NK-92 (cell line): ENCODE measurements around the gene MYOZ1.
"Not testable (repeated sequence)": the region's sequence is repeated elsewhere in the genome, so short reads cannot be mapped to it uniquely, and the experiment has no call there.

Experiments
- DNase-seq: peaks from one replicate; lab custom pipeline; 2025; ENCODE audit not compliant: unreplicated experiment; lab: John Stamatoyannopoulos, UW

MYOZ1 gene

GRCh38 chr10:73647875-73648651 lies 6.8 kb upstream of the MYOZ1 start:
- DNase-seq, result no peak

GRCh38 chr10:73647211-73647874 lies 6.1 kb upstream of the MYOZ1 start:
- DNase-seq, result no peak

DNA sequence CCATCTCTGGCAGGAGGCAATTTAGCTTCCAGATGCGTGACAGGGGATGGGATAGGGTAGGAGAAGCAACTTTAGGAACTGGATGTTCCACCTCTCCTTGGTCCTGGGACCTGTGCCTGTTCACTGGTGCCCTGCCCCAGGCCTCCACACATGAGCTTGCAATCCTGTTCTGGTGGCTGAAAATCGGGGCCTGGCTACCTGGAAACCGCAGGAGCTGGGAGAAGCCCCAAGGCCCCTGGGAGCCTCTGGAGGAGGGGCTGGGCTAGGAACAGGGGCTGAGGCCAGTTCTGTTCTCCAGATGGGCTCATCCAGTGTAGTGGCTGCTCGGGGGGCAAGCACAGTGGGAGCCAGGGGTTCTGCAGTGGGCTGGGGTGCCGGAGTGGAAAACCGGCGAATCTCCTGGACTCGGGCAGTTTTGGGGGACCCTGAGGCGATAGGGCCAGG lies 5.3 kb upstream of the MYOZ1 start:
- DNase-seq, result no peak

DNA sequence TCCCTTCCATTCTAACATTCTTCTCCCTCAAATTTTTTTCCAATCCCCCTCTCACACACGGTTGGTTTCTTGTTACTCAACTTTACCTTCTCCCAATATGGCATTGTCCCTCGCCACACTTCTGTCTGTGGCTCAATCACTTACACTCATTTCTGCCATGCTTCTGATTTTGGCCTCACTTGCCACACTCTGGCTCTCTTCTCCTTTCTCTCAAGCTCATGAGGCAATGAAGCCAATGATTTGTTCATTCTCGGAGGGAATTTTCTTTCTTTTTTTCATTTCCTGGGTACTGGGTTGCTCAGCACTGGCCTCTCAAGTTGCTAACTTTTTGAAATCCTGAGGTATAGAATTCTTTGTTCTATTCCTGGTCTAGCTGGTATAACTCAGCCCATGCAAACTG lies 4.0 kb upstream of the MYOZ1 start:
- no peak for DNase-seq

GRCh38 chr10:73644767-73645166 lies 3.5 kb upstream of the MYOZ1 start:
- DNase-seq, result no peak

- DNase-seq, result no peak
These were observed 2.9 kb upstream of the MYOZ1 start for GRCh38 chr10:73644015-73644743.

DNA sequence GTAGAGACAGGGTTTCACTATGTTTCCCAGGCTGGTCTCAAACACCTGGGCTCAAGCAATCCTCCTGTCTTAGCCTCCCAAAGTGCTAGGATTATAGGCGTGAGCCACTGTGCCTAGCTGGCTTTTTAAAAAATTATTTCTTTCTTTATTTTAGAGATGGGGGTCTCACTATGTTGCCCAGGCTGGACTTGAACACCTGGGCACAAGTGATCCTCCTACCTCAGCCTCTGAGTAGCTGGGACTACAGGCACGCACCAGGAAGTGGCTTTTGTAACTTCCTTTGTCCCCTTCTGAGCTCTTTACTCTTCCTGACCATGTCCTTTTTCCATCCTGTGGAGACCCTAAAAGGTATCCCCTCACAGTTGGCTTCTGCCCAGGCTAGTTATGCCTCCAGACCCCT lies 2.1 kb upstream of the MYOZ1 start:
- DNase-seq, result no peak

- no peak for DNase-seq
These were observed 2.0 kb downstream of the MYOZ1 start for GRCh38 chr10:73639286-73639685.

GRCh38 chr10:73635781-73636180 lies 5.5 kb downstream of the MYOZ1 start:
- no peak for DNase-seq

DNA sequence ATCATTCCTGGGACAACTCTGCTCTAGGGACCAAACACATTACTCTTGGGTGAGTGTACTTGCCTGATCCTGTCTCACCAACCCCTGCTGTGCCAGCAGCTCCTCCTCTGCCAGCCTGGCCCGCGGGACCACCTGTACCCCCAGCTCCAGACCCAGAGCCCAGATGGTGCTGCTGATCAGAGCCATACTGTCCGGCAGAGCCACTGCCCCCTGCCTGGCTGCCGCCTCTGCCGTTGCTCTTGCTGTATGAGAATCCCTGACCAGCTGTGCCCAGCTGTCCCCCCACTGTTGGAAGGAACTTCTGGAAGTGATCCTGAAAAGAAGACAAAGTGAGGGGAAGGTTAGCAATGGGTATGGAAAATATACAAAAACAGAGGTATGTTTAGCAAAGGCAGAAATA lies 6.9 kb downstream of the MYOZ1 start:
- DNase-seq, result no peak

GRCh38 chr10:73629165-73629564 lies 12.1 kb downstream of the MYOZ1 start:
- DNase-seq, result no peak

- DNase-seq, result no peak
These were observed 12.9 kb downstream of the MYOZ1 start for GRCh38 chr10:73628405-73628804.

- no peak for DNase-seq
These were observed 14.0 kb downstream of the MYOZ1 start for GRCh38 chr10:73627300-73627699.

DNA sequence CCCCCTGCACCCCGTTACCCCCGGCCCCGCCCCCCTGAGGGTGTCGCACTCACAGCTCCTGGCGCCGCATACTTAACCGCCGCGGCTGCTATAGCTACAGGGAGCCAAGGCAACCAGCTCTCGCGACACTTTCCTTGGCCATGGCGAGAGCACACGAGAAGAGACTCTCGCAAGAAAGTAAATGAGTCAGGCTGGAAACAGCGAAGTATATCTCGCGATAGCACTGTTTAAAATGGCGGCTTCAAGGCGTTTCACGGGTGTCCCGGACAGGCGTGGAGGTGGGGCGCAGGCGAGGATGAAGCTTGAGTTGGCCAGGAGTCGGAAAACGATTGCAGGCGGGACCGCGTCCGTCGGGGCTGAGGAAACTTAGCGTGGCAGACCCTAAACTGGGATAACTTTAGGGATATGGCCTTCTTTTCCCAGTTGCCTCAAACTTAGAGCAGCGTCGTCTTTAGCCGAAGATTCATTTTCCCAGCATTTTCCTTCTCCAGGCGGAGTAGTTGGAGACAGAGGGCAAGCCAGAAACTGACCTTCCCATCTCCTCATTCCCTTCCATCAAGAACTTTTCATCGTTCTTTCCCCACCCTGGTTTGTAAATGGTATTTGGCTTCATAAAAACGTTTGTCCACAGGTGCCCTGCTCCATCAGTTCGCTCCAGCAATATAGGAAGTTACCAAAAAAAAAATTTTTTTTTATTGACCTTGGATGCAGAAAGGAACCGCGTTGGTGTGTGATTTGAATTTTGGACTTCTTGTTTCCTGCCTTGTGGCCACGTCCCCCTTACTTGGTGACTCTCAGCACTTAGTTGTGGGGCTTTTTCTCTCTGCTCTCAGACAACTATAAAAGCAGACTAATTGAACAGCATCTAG lies 15.2 kb downstream of the MYOZ1 start:
- peak; percentile 71 for DNase-seq

- no peak for DNase-seq
These were observed 16.0 kb downstream of the MYOZ1 start for GRCh38 chr10:73625004-73625883.

DNA sequence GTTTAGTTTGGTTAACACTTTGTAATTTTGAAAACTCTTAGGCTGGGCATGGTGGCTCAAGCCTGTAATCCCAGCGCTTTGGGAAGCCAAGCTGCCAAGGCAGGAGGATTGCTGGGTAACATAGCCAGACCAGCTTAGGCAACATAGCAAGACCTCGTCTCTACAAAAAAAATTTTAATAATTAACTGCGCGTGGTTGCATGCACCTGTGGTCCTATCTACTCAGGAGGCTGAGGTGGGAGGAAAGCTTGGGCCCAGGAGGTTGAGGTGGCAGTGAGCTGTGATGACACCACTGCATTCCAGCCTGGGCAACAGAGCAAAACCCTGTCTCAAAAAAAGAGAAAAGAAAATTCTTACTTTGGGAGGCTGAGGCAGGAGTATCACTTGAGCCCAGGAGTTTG lies 18.2 kb downstream of the MYOZ1 start:
- DNase-seq, result no peak

- not testable (repeated sequence) for DNase-seq
These were observed 20.3 kb downstream of the MYOZ1 start for GRCh38 chr10:73620974-73621373.

- not testable (repeated sequence) for DNase-seq
These were observed 24.1 kb downstream of the MYOZ1 start for GRCh38 chr10:73617143-73617542.

GRCh38 chr10:73614720-73615119 lies 26.6 kb downstream of the MYOZ1 start:
- DNase-seq, result no peak

- no peak for DNase-seq
These were observed 32.2 kb downstream of the MYOZ1 start for GRCh38 chr10:73609116-73609515.
